ENCODE data around the gene TRPM1.

The TRPM1 gene

DNA sequence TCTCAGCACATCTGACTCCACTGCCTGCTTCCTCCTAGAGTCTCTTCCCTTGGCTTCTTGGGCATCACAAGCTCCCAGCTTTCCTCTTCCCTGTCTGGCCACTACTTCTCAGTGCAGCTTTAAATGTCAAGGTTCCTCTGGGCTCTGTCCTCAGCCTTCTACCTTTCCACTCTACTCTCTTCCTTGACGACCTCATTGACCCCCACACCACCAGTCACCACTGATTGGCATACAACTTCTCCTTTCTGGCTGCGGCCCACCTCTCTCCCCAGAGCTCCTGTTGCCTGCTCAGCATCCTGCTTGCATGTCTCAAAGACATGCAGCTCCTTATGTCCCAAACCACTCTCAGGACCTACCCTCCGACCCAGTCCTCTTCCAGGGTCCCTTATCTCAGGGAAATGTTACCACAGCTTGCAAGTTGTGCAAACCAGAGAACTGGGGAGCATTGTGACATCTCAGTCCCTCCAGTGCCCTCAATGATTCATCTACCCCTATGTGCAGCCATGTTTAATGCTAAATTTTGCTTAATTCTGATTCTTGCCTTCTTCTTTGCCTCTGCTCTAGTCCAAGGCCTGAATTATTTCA, 49.9 kb downstream of the TRPM1 start:
- H3K4me3 ChIP-seq (ENCODE audit: low read depth, low read length): no peak overlapping the region

DNA sequence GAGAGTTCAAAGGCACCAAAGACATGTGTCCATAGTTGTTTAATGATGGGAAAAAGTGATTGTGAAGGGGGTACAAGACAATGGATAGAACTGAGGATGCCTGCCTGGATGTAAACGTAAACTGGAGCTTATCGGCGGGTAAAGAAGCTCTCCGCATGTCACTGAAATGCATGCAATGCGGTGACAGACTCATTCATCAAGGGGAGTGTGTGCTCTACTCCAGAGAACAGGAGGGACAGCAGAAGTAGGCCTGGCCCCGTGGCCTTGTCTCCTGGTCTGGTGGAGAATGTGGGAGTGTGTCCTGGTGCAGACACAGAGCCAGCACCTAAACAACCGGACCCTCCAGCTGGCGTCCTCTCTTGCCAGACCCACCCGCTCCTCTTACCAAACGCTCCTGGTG, 50.6 kb downstream of the TRPM1 start:
- no peak overlapping the region for H3K4me3 ChIP-seq (ENCODE audit: low read depth, low read length)

DNA sequence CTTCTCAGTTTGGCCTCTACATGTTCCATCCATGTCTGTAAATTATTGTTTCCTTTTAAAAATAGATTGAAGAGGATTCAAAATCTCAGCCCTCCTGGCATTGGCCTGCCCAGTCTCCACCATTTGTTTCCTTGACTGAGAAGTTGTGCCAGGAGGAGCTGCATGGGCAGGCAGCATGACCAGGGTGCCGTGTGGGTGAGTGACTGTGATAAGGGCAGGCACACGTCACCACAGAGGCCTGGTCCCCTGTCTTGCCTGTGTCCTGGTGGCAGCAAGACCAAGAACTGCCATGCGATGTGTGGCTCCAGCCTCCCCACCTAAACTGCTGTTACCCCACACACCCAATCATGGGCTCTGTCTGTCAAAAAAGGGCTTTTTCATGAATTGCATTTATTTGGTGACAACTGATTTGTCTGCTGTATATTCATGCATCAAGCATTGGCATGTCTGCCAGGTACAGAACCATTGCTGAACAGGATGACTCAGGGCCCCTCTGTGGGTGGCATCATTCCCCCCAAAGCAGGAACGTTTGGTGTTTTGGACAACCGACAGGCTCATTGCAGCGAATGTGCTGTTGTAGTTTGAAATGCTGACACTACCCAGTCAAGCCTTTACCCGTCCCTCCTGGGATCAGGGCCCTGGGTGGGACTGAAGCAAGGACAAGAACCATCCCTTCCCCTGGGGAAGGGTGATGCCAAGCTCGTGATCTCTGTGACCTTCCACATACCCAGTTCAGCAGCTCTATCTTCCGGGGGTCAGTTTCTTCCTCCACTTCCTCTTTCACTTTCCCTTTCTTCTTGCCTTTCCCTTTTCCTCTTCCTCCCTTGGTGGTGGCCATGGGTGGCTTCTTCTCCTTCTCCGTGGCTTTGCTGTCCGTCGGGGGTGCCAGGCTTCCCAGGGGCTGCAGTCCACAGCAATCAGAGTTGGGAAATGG, 51.6 kb downstream of the TRPM1 start:
- H3K4me3 ChIP-seq (ENCODE audit: low read depth, low read length): no peak overlapping the region

DNA sequence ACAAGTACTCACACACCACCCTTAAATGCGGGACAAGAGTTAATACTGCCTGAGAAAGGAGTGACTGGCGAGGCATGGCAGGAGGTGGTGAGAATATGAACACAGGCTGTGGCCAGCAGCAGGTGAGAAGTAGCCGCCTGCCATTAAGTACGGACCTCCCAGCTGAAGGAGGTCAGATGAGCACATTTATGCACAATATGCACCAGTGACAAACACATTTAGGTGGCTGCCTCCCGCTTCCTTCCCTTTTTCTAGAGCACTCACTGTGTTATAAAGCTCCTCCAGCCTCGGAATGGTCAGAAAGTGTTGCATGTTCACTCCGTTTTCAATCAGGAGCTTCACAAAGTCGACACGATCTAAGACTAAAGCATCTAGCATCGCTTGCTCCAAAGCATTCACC, 52.4 kb downstream of the TRPM1 start:
- H3K4me3 ChIP-seq (ENCODE audit: low read depth, low read length): no peak overlapping the region

DNA sequence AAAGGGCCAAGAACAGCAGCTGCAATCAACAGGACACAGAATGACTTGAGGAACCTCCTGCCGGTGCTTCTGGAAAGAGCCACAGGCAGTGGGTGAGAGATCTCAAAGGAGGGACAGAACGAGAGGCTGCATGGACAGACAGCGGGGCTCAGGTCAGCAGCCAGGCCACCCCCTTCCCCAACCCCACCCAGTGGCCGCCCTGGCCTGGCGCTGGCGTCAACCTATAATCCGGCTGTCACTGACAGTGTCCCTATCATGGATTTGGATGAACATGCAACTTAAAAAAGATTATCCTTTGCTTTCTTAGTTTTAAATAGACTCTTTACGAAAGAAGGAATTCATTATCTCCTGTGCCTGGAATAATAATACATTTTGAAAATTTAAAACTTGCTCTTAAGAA, 54.1 kb downstream of the TRPM1 start:
- H3K4me3 ChIP-seq (ENCODE audit: low read depth, low read length): no peak overlapping the region

DNA sequence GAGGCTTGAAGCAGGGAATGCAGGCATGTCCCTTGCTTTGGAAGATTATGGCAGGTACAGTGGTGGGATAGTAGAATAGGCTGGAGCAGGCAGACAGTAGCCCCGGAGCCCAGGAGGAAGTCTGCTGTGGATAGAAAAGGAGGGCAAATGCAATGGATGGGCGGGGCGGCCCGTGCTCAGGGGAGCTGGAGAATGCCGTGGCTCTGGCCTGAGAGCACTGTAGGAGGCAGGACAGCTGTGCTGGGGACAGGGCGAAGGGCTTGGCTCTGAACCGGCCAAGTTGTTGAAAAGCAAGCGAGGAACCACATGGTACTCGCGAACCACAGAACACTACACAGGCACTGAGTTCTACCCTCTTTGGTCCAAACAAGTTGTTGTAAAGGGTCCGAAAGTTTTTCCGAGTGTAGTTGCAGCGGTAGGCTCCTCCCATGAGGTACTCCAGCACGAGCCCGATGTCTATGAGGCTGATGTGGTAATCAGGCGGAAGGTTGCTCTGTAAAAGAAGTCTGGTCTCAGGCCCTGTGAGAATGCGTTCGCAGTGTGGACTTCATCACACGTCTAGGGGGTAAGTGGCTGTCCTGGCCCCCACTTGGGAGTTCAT, 54.7 kb downstream of the TRPM1 start:
- H3K4me3 ChIP-seq (ENCODE audit: low read depth, low read length): no peak overlapping the region

DNA sequence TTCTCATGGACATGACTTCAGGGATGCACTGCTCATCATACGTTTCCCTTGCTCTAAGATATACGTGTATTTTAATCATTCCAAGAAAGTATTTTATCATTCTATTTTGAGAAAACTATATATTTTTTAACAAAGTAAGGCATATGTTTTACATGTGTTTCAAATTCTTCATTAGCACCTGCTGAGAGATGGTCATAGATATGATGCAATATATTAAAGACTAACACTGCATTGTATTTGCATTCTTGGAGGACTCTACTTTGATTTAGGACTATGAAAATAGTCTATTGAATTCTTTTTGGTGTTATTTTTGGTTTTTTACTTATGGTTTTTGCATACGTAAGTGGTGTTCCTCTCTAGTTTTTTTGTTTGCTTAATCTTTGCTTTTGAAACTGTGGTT, 55.9 kb downstream of the TRPM1 start:
- no peak overlapping the region for H3K4me3 ChIP-seq (ENCODE audit: low read depth, low read length)

DNA sequence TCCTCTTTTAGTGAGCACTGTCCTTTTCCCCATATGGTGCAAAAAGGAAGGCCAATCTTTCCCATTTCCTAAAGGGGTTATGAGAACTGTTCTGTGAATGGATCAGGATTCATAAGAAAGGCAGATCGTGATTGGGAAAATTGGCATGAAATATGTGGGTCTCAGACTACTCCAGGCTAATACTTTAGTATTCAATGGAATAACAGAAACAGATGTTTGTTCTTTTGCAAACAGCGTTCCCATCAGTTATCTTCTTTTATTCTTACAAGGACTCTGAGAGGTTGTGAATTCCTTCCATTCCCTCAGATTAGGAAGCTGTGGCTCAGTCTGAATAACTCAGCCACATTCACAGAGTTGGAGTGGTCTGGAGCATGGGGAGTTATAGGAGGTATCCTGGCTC, 58.8 kb downstream of the TRPM1 start:
- H3K4me3 ChIP-seq (ENCODE audit: low read depth, low read length): no peak overlapping the region

DNA sequence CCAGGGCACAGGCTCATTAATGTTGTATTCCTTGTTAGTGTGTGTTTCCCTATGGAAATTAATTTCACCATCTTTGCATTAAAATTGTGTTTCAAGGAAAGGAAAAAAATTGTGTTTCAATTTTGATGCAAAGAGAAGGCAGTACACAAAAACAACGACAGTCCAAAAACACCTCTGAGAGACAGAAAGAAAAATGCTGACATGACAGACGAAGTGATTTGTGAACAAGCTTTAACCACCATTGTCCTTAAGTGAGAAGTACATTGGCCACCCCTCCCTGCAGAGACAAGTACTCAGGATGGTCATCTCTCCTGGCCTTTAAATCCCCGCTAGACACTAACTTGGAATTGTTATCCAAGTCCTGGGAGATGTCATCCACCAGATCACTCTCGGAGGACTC, 59.9 kb downstream of the TRPM1 start:
- no peak overlapping the region for H3K4me3 ChIP-seq (ENCODE audit: low read depth, low read length)

DNA sequence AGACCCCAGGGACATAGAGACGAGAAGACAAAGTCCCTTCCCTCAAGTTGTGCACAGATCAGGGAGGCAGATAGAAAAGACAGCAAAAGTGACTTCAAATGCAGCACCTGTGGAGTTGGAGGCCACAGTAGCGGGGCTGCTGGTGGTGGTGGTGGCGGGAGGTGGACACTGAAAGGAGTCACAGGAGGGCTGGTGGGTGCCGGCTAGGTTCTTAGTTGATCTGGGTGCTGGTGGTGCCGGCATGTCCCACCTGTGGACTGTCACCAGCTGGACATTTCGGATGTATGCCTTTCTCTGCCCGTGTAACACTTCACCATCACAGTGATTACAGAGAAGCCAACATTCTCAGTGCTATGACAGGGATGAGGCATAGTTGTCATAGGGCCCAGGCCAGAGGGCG, 60.9 kb downstream of the TRPM1 start:
- H3K4me3 ChIP-seq (ENCODE audit: low read depth, low read length): no peak overlapping the region

DNA sequence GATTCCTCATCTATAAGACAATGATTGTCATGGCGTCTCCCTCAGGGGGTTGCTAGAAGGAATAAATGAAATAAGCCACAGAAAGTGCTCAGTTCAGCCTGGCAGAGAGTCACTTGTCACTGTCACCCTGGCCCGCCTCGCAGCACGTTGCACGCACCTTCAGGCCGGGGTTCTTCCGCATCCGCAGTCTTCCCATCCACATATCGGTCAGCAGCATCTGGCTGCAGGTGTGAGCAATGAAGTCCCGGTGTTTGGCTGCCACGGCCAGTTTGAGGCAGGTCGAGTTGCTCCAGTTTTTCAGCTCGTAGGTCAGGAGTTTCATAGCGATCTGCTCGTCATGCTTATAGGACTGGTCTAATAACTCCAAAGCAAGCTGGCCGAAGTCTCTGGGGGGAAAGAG, 61.6 kb downstream of the TRPM1 start:
- no peak overlapping the region for H3K4me3 ChIP-seq (ENCODE audit: low read depth, low read length)

DNA sequence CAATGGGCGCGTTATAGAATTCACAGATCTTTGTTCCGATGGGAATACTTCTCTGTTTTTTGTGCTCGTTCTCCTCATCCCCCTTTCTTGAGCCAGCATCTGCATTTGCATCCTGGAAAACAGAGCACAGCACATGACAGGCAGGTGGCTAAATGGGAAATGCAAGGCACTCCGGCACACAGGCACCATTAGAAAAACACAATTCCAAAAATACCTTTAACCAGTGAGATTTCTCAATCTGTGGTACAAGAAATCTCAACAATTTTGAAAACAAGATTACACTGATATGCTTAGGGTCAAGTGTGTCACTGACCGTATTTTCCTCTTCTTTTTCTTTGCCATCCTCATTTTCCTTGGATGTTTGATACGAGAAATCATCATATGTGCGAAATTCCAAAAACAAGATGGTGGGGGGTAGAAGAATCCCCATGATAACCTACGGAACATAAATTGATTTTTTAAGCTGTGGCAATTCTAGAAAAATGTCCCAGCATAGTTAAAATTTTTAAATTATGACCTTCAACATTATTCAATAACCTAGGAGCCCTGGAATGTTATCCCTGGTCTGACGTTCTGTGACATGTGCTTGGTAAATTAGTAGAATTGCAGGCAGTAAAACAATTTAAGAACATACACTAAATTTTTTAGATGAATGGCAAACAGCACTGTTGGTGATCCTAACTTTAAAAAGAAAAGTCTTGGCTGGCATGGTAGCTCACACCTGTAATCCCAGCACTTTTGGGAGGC, 63.6 kb downstream of the TRPM1 start:
- no peak overlapping the region for H3K4me3 ChIP-seq (ENCODE audit: low read depth, low read length)

DNA sequence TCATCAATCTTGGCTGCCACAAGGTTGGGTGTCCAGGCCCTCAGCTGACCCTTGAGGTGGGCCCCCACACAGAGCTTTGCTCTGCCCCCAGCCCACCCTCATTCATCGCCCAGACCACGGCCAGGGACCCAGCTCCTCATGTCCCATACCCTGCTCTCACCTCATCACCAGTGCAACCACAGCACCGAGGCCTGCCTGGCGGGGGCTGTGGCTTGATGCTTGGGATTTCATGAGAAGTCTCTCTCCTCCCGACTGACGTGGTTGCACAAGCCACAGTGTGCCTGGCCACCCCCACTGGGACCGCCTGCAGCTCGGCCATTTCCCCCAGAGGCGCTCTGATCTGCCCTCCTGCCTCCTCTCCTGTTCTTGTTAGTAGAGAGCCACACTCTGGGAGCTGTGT, 64.7 kb downstream of the TRPM1 start:
- no peak overlapping the region for H3K4me3 ChIP-seq (ENCODE audit: low read depth, low read length)

DNA sequence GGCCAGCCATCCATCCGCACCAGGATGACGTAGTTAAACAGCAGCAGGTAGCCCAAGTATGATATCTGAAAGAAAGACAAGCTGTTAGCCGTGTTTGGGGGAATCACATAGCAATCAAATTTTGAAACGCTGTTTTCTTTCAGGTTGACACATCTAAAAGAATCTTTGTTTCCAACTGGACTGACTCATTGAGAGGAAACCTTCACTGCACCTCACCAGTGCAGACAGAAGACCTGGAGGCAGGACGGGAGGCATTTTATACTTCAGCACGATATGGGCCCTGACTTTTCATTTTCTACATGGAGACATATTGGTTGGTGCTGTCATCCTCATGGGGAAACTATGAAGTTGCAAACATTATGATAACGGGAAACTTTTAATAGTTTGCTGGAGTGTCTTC, 65.9 kb downstream of the TRPM1 start:
- H3K4me3 ChIP-seq (ENCODE audit: low read depth, low read length): no peak overlapping the region

DNA sequence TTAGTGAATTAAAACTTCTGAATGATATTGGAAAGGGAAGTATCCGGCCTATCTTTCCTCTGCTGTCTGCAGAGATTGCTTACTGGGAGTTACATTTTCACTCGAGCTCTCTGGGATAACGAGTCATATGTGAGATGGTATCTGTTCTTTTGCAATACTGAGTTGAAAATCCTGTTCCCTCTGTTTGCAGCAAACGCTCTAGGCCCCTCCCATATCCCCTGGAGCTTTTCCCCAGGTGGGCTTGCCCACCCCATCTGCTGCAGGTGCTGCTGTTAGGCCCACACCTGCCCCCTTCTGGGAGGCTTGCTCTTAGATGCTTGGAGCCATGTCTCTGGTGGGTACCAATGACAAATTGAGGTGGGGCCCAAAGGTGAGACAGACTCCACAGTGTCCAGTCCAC, 67.4 kb downstream of the TRPM1 start:
- H3K4me3 ChIP-seq (ENCODE audit: low read depth, low read length): no peak overlapping the region

DNA sequence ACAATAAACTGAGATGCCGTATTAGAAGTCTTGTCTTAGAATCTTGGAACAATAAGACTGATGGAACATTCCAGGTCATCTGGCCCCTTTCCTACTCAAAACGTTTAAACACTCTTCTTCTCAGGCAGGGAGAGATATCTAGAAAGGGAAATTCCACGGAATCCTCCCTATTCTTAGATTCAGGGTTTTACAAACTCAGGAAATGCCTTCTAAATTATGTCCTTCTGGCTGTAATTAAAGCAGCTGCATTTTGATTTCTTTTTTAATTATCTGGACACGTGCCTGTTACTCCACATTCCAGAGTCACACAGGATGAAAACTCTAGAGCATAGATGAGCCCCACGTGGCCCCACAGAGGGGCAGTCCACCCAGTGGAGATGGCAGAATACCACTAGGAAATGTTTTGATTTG, 68.6 kb downstream of the TRPM1 start:
- no peak overlapping the region for H3K4me3 ChIP-seq (ENCODE audit: low read depth, low read length)

DNA sequence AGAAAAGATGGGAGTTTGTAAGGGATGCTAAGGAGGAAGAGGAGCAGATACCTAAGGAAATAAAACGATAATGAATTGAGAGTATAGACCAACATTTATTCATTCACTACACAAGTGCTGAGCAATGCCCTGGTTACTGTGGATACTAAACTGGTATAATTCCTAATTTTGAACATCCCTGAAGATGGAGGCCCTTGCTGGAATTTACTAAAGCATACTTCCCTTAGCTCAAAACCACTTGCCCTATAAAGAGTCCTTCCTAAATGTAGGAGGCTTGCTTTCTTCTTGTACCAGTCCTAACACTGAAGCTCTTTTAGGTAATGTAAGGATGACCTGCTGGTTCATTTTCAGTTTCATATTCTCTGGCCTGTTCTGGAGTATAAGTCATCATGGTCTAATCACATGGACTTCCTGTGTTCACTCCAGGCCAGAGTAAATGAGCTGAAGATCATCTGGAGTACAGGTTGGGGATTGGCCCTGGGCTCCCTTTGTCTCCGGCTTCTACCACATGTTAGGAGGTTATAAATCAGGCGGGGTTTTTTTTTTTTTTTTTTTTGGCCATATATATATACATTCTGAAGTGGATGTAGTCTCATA, 70.0 kb downstream of the TRPM1 start:
- no peak overlapping the region for H3K4me3 ChIP-seq (ENCODE audit: low read depth, low read length)

DNA sequence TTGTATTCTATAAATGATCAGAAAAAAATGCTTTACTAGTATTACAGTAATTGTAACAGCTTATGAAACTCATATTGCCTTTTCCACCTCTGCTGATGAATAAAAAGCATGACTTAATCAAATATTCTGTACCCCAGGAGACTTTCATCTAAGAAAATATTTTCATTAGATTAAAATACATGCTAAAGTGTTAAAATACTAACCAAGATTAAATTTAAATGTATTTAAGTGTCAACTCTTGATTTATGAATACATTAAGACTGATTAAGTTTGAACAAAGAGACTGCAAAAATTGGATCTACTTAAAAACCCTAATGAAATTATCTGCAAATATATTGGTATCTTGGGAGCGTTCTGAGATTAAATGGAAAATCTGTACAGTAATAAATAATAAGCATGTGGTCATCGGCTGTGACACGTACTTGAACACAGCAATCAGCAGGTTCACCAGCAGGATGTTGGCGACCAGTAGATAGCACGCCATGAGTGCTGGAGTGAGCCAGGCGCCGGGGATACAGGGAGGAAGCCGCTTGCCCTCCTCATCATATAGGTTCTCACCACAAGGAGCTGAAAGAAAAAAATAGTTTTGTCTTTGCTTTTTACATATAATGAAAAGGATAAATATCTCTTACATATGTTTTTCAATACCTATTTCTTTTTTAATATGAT, 73.5 kb downstream of the TRPM1 start:
- H3K4me3 ChIP-seq (ENCODE audit: low read depth, low read length): no peak overlapping the region

DNA sequence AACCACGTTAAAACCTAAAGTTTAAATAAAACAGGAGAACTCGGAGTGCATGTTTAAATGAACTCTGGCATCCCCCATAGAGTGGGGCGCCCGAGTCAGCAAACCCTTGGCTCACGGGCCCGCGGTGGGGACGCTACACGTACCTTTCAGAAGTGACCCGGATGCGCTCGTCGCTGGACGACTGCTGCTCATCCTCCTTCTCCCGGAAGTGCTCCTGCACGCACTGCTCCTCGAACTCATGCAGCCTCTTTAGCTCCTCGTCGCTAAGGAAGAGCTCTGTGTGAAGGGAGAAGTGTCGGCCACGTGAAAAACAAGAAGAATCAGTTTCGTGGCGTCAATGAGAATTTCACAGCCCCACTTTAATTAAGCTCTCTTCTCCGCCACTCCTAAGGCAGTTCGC, 75.5 kb downstream of the TRPM1 start:
- no peak overlapping the region for H3K4me3 ChIP-seq (ENCODE audit: low read depth, low read length)

DNA sequence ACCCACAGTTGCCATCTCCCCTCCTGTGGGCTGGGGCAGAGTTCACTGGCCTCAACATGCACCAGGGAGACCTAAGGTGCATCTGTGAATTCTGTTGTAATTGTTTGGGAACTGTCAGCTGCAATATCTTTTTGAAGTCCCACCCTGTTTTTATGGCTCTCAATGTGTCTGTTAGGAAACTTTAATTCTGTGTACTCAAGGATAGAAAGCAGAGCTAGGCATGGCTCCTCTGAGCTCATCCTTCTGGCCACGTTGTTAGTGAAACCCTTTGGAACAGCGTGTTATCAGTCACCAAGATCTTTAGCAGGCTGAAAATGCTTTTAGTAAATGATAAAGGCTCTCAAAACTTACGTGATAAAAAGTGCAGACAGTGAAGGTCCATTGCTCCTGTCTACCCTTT, 76.5 kb downstream of the TRPM1 start:
- H3K4me3 ChIP-seq (ENCODE audit: low read depth, low read length): no peak overlapping the region

DNA sequence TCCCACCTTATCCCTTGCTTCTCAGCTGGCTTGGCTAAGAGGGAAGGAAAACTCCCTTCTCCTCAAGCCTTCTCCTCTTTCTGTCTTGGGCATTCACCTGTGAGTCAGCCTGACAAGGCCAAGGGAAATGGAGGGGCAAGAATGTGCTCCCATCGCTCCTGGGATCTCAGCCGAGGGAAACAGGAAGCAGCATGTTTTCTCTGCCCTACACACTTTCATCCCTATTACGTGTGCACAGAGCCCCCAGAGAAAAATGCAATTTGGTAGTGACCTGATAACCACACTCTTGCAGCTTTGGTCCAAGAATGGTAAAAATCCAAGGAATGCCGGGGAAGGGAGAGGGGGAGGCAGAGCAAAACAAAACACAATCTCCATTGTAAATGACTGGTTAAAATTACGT, 77.2 kb downstream of the TRPM1 start:
- no peak overlapping the region for H3K4me3 ChIP-seq (ENCODE audit: low read depth, low read length)

Data from iPS-11a (cell line).